T-helper 17 cell (primary cell): ENCODE measurements around the gene PRPF8. TPM values are rescaled to one million over a fixed set of nuclear protein-coding genes. Genes with fewer than 3 reads are reported as not detected.

Source experiments
- ATAC-seq: fragments of 150-1000 bp; cut with Tn5 transposase; 2 replicates; pipeline ENCODE4 v1.10.0; 2021; ENCODE audit warnings: mild to moderate bottlenecking, moderate library complexity
- DNase-seq, 3 donors: peaks; one replicate each; pipeline versions ENCODE4 v3.0.0 to v3.0.0-alpha.2; 2020 to 2021
- H3K9me3 ChIP-seq: one replicate; pipeline ENCODE4 v1.7.0; 2013; ENCODE audit warnings: low read length, mild to moderate bottlenecking; ENCODE audit not compliant: control insufficient read depth, poor library complexity, severe bottlenecking
- H3K27ac Mint-ChIP-seq: one replicate; pipeline ENCODE4 v1.8.0; 2022; ENCODE audit warnings: mild to moderate bottlenecking, moderate library complexity, mixed read lengths
- H3K27me3 Mint-ChIP-seq: one replicate; pipeline ENCODE4 v1.8.0; 2022; ENCODE audit warnings: mixed read lengths
- H3K36me3 Mint-ChIP-seq: one replicate; pipeline ENCODE4 v1.8.0; 2022; ENCODE audit warnings: low read depth, mixed read lengths
- H3K4me1 Mint-ChIP-seq: one replicate; pipeline ENCODE4 v1.8.0; 2022; ENCODE audit warnings: mild to moderate bottlenecking, mixed read lengths
- H3K4me3 Mint-ChIP-seq: one replicate; pipeline ENCODE4 v1.8.0; 2022; ENCODE audit warnings: mild to moderate bottlenecking, moderate library complexity, mixed read lengths
- total RNA-seq, 4 donors: library from RNA in 2 of 4; stranded (reverse) in 2 of 4; gene quantifications; one replicate each; pipeline ENCODE4 v1.2.3 and lab custom pipeline; 2022 to 2026

The PRPF8 gene
- total RNA-seq, 2 donors from 2014 or later: 451 to 472 TPM

DNA sequence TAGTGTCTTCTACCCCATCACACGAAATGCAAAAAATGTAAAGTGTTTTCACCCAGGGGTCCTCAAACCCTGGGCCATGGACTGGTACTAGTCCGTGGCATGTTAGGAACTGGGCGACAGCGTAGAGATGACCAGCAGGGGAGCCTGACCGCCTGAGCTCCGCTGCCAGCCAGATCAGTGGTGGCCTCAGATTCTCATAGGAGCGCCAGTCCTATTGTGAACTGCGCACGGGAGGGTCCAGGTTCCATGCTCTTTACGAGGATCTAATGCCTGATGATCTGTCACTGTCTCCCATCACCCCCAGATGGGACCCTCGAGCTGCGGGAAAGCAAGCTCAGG is 43.6 kb downstream of the PRPF8 start:
- Mint-ChIP-seq H3K27me3 (no peaks in the 10 kb centered on the region), H3K27ac (peak overlapping the region; percentile 29), H3K4me3 (no peak overlapping the region), H3K36me3 (no peaks in the 10 kb centered on the region), H3K4me1 (peaks cover 14% of the 10 kb centered on the region)
- DNase-seq (no peak), ATAC-seq (no peak)
- H3K9me3 ChIP-seq: no peaks in the 10 kb centered on the region

DNA sequence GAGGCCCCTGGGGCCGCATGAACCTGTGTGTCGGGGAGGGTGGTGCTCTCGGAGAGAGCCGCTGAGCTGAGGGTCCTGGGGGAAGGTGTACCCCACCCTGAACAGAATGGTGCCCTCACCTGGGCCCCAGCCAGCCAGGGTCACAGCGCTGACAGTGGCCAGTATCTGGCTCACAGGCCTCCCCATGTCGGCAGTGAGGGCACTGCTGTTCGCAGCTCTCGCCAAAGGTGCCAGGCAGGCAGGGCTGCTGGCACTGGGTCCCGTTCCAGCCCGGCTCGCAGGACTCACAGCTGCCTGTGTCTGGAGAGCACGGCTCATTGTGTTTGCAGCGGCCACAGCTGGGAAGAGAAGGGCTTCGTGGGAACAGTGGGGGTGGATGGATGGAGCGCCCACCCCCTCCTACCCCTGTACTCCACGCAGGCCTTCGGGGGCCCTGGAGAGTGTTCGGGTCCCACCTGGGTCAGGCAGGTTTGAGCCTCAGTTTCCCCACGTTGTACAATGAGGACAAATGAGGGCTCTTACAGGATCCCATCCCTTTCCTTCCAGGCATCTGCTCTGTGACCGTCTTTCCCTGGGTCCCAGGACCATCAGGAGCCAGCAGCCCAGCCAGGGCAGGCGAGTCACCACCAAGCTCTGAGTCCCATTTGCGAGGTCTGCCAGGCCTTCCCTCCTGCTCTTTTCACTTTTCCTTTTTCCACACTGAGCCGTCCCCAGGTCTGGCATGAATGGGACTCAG is 44.2 kb downstream of the PRPF8 start:
- ATAC-seq (no peak), DNase-seq (no peak)
- no peak overlapping the region for H3K4me3 Mint-ChIP-seq
- peaks cover 11% of the 10 kb centered on the region for H3K4me1 Mint-ChIP-seq
- H3K36me3 Mint-ChIP-seq: no peaks in the 10 kb centered on the region
- H3K27me3 Mint-ChIP-seq: no peaks in the 10 kb centered on the region
- no peaks in the 10 kb centered on the region for H3K9me3 ChIP-seq
- H3K27ac Mint-ChIP-seq: peak overlapping the region; percentile 29

DNA sequence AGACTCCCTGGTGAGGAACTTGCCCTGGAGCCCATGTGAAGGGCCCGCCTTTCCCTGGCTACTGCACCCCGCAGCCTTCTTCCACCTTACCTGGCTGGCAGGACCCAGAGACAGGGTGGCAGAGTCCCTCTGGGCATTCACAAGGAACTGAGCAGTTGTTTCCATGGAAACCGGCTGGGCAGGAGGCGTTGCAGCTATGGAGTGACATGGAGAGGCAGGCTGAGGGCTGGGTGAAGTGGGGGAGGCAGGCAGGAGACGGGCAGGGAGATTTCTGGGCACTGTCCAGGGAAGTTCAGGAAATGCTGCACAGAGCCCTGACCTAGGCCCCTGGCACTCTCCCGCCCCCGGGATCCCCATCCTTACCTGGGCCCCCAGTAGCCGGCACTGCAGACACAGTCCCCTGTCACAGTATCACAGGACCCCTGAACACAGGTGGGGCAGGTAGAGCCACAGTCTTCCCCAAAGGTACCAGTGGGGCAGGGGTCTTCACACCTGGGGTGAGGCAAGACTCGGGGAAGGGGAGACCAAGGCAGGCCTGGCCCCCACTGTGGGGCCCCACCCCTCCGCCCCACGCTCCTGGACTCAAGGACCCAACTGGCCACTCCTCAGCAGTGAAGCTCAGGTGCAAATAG is 45.0 kb downstream of the PRPF8 start:
- Mint-ChIP-seq H3K4me1 (peaks cover 9% of the 10 kb centered on the region), H3K27ac (no peak overlapping the region), H3K4me3 (no peak overlapping the region), H3K36me3 (no peaks in the 10 kb centered on the region), H3K27me3 (no peaks in the 10 kb centered on the region)
- ATAC-seq (no peak), DNase-seq (no peak)
- no peaks in the 10 kb centered on the region for H3K9me3 ChIP-seq

DNA sequence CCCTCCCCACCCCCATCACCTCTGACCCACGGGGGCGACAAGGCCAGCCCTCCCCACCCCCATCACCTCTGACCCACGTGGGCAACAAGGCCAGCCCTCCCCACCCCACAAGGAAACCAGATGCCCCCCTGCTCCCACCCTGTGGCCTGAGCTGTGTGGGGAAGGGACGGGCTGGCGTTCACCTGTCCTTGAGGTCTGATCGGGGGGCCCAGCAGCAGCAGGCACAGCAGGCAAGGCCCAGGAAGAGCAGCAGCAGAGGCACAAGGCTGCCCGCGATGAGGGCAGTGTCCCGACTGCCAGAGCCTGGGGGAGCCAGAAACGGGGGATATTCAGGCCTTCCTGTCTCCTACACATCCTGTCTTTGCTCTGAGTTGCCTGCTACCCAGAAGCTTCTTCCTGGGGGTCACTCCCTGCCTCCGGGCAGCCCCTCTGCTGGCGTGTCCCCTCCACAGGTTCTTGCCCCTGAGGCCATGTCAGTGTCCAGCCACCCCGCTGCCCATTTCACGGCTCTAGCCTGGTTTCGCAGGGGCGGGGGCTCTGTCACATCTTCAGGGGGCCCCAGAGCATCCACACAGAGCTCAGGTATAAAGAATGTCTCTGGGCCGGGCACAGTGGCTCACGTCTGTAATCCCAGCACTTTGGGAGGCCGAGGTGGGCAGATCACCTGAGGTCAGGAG is 45.9 kb downstream of the PRPF8 start:
- no peaks in the 10 kb centered on the region for H3K36me3 Mint-ChIP-seq
- H3K4me1 Mint-ChIP-seq: peaks cover 5% of the 10 kb centered on the region
- no peaks in the 10 kb centered on the region for H3K27me3 Mint-ChIP-seq
- no peak overlapping the region for H3K27ac Mint-ChIP-seq
- ATAC-seq (no peak), DNase-seq (no peak)
- H3K4me3 Mint-ChIP-seq: no peak overlapping the region
- H3K9me3 ChIP-seq: no peaks in the 10 kb centered on the region

DNA sequence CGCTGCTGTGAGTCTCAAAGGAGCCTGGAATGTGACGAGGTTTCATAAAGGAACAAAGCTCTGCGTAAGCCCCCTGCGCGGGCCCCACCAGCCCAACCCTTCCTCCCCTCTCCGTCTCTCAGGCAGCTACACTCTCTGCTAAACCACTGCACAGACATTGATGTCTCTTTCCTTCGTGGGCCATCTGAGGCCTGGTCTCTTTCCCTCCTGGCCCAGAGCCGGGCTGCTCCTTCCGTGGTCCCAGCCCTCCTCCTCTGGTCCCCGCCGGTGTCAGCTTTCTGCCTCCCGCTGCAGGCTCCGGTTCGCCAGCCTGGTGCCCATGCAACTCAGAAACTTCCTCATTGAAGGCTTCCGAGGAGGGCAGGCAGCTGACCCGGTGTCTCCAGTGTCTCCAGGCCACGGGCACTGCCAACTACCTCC is 46.5 kb downstream of the PRPF8 start:
- no peak overlapping the region for H3K4me3 Mint-ChIP-seq
- no peaks in the 10 kb centered on the region for H3K9me3 ChIP-seq
- peaks cover 5% of the 10 kb centered on the region for H3K4me1 Mint-ChIP-seq
- no peak overlapping the region for H3K27ac Mint-ChIP-seq
- no peaks in the 10 kb centered on the region for H3K27me3 Mint-ChIP-seq
- no peaks in the 10 kb centered on the region for H3K36me3 Mint-ChIP-seq
- ATAC-seq (no peak), DNase-seq (no peak)

DNA sequence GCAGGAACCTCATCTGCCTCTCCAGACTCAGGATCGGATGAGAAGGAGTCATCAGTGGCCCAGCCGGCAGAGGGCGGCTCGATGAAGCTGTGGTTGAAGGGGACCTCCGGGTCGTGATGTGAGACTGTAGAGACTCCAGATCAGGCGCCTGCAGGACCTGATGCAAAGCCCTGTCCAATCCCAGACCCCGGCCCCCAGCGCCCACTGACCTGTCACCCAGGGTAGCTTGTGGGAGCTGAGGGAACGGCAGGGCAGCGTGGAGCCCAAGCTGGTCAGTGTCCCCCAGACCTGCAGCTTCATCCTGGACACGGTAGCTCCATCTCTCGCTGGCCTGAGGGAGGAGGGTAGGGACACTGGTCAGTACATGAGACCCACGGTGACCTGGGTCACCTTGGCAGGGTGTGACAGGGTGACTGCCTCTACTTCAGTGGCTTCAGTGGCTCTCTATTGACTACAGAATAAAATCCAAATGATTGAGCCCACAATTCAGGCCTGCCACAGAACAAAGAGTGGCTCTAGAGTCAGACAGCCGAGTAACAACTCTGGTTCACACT is 47.9 kb downstream of the PRPF8 start:
- H3K9me3 ChIP-seq: no peaks in the 10 kb centered on the region
- Mint-ChIP-seq H3K27ac (no peak overlapping the region), H3K4me3 (no peak overlapping the region), H3K27me3 (no peaks in the 10 kb centered on the region), H3K36me3 (no peaks in the 10 kb centered on the region), H3K4me1 (peaks cover 5% of the 10 kb centered on the region)
- DNase-seq (no peak), ATAC-seq (no peak)

DNA sequence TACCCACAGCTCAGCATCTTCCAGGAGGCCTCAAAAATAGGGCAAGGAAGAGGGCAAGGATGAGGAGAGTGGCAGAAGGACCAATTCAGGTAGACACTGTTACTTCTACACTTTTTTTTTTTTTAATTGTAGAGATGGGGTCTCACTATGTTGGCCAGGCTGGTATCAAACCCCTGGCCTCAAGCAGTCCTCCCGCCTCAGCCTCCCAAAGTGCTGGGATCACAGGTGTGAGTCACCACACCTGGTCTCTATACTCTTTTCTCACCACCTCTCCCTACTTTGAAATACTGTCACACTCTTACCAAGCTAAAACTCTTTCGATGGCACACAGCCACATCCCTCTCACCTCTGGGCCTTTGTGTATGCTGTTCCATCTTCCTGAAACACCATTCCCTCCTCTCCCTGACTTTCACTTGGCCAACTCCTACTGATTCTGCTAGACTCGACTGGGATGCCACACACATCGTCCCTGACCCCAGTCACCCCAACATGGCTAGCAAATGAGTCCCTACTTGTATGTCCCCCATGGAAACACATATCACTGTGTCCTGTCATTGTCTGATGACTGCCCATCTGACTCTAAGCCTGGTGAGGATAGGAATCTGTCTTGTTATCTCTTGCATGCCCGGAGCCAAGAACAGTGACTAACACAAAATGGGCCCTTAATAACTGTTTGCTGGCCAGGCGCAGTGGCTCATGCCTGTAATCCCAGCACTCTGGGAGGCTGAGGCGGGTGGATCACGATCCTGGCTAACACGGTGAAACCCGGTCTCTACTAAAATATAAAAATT is 48.8 kb downstream of the PRPF8 start:
- Mint-ChIP-seq H3K4me1 (peaks cover 6% of the 10 kb centered on the region), H3K27me3 (no peaks in the 10 kb centered on the region), H3K4me3 (no peak overlapping the region), H3K27ac (no peak overlapping the region), H3K36me3 (no peaks in the 10 kb centered on the region)
- no peak for DNase-seq
- H3K9me3 ChIP-seq: no peaks in the 10 kb centered on the region
- no peak for ATAC-seq

DNA sequence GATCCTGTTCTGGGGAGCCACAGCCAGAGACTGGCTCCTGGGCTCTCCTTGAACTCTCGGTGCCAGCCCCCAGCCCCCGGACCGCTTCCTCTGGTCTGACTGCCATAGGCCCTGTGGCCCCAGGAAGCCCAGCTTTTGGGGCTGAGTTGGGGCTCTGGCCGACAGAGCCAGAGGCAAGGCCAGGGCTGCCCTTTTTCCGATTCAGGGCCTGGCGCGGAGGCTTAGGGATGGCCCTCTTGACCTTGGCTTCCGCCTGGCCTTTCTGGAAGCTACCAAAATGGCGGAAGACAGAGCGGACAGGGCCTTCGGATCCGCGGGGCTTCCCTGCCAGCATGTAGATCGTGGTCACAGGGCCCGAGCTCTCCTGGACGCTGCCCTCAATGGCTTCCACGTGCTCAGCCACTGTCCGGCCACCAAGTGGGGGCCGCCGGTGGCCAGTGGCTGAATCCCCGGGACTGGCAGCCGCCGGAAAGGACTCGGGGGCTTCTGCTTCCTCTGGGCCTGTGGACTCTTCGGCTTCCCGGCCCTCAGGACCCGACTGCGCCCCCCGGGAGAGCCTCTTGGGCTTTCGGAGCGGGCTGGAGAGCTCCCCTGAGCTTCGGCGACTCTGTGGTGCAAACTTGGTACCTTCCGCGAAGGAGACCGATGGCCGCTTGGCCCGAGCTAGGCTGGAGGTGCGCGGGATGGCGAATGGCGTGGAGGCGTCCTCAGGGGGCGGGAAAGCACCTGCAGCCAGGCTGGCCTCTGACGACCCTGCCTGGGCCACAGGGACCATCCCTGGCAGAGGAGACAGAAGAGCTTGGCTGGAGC is 49.6 kb downstream of the PRPF8 start:
- H3K4me3 Mint-ChIP-seq: no peak overlapping the region
- no peak overlapping the region for H3K27ac Mint-ChIP-seq
- DNase-seq (no peak), ATAC-seq (no peak)
- no peaks in the 10 kb centered on the region for H3K9me3 ChIP-seq
- H3K27me3 Mint-ChIP-seq: no peaks in the 10 kb centered on the region
- H3K36me3 Mint-ChIP-seq: peaks cover 2% of the 10 kb centered on the region
- H3K4me1 Mint-ChIP-seq: peaks cover 10% of the 10 kb centered on the region

DNA sequence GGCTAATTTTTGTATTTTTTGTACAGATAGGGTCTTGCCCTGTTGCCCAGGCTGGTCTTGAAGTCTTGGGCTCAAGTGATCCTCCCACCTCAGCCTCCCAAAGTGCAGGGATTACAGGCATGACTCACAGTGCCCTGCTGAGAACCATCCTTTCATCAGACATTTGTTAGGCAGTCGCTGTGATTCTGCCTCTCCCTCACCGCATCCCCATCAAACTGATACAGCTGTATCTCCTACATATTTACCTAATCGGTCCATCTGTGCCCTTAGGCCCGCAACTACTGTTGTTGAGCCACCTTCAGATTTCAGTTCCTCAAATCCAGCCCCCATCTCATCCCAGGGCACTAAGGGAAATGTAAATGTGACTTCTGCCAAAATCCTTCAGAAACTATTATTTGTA is 54.0 kb downstream of the PRPF8 start:
- peak overlapping the region; percentile 89 for H3K27ac Mint-ChIP-seq
- DNase-seq: no peak
- peaks cover 2% of the 10 kb centered on the region for H3K36me3 Mint-ChIP-seq
- H3K9me3 ChIP-seq: no peaks in the 10 kb centered on the region
- H3K4me3 Mint-ChIP-seq: peak overlapping the region; percentile 98
- no peak for ATAC-seq
- H3K27me3 Mint-ChIP-seq: peaks cover 13% of the 10 kb centered on the region
- H3K4me1 Mint-ChIP-seq: peaks cover 20% of the 10 kb centered on the region

DNA sequence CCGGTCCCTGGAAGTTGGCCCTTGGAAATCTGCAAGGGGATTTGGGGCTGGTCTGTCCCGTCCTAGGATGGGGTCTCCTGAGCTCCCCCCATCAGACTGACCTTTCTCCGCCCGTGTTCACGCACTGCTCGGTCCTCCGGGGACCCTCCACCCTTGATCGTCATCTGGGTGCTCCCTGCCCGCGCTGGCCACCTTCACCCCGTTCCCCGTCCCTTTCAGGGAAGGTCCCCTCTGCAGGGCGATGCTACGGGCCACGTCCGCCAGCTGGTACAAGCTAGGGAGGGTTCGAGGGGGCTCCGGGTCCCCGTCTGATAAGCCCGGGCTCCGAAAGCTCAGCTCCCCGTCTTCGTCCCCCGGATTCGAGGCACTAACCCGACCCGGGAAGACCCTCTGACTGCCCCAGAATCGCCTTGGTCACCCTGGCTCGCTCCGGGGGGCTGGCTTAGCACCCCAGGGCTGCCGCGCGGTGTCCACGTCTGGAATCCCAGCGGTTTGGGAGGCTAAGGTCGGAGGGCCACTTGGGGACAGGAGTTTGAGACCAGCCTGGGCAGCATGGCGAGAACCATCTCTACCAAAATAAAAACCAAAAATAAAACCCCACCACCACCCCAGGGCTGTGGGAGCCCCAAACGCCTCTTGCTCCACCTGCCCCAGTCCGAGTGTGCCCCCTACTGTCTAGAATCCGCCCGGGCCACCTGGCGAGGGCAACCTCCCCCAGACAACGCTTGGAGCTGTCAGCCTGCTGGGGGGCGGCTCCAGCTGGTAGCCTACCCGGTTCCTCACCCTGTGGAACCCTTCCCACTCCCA is 55.0 kb downstream of the PRPF8 start:
- Mint-ChIP-seq H3K4me3 (peak overlapping the region; percentile 98), H3K4me1 (peaks cover 20% of the 10 kb centered on the region), H3K36me3 (peaks cover 2% of the 10 kb centered on the region), H3K27me3 (peaks cover 17% of the 10 kb centered on the region), H3K27ac (peak overlapping the region; percentile 89)
- peak; percentile 43 to 66 (median 51) for DNase-seq
- no peaks in the 10 kb centered on the region for H3K9me3 ChIP-seq
- ATAC-seq: peak; percentile 30

DNA sequence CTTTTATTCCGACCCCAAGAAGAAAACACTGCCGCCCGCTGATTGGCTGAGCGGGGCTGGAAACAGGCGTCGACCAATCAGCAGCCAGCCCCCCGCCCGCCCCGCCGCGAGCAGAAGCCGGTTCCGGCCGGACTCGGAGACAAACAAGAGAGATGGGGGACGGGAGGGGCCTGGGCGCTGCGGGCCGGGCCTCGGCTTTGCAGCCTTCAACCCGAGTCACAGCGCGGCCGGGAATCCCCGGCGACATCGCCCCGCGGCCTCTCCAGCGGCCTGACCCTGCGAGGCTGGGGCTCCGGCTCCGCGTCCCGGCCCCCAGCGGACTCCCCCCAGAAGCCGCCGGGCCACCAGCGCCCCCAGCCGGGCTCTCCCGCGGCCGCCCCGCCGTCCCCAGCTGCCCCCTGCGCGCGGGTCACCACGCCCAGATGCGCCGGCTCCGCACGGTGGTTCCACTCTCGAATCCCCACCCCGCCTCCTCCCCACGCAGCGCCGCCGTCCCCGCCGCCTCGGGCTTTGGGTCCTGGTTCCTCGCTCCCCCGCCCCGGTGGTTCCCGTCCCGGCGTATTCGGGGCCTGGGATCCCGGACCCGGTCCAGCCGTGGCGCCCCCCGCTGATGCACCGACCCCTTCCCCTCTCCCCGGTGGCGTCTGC is 55.7 kb downstream of the PRPF8 start:
- Mint-ChIP-seq H3K27ac (peak overlapping the region; percentile 89), H3K4me1 (peaks cover 20% of the 10 kb centered on the region), H3K4me3 (peak overlapping the region; percentile 98), H3K36me3 (peaks cover 2% of the 10 kb centered on the region), H3K27me3 (peaks cover 17% of the 10 kb centered on the region)
- peak; percentile 70 to 80 (median 77) for DNase-seq
- H3K9me3 ChIP-seq: no peaks in the 10 kb centered on the region
- peak; percentile 80 for ATAC-seq
